Left cardiac atrium (tissue), 4 donors: ENCODE results near the gene PCDH9. TPM values are rescaled to one million over a fixed set of nuclear protein-coding genes. Genes with fewer than 3 reads are reported as not detected.
"Not testable (repeated sequence)": the region's sequence is repeated elsewhere in the genome, so short reads cannot be mapped to it uniquely, and the experiment has no call there.

Source experiments
- ATAC-seq, 2 donors: fragments of 200-7000 bp; cut with Tn5 transposase; one replicate each; pipeline ENCODE4 v1.9.1; 2020; ENCODE audit warnings: mild to moderate bottlenecking in 2 of 2, moderate library complexity in 2 of 2
- DNase-seq: peaks from one replicate; pipeline ENCODE4 v3.0.0-alpha.2; 2020
- intact Hi-C, 2 donors: fragments of 100-400 bp; cut with DNase I; formaldehyde crosslinking; loops; one replicate each; pipeline versions ENCODE4 v1.14.1 to v1.15.1; 2022 to 2023
- total RNA-seq, 2 donors: library from RNA; stranded (reverse); fragmentation: NEBNext Ultra II Directional; extraction: Animal tissue kit (Norgen Biotek cat#: 25700); gene quantifications; one replicate each; pipeline ENCODE4 v1.2.1, GENCODE V29; 2021
- donor health status: DM: no; HTN: yes; CAD: no.
- donor health status: DM: no; HTN: yes; CAD: no; lungs with severe emphysema.
- donor health status: DM: yes; HTN: yes; CAD: no.
- donor health status: Dilated cardiomyopathy.

PCDH9 gene
- total RNA-seq, 2 donors from 2014 or later: 17.9 to 19.0 TPM

DNA sequence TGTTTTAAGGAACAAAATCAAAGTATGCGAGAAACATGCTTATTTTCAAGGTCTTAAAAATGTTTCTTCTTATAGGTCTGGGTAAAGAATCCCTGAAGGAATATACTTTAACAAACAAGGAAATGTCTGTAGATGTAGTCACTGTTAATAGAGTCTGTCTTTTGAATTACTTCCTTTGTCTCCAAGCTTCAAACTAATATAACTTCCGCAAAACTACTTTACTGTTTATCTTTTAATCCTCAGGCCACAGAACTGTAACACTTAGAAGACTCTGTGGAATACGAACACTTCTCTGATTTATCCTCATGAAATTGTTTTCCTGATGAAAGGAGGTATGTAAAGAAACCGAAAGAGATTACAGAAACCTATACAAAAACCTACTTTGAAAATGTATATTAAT, 316.0 kb downstream of the PCDH9 start:
- DNase-seq: no peak
- ATAC-seq: no peak
- intact Hi-C loops: no loop called here

DNA sequence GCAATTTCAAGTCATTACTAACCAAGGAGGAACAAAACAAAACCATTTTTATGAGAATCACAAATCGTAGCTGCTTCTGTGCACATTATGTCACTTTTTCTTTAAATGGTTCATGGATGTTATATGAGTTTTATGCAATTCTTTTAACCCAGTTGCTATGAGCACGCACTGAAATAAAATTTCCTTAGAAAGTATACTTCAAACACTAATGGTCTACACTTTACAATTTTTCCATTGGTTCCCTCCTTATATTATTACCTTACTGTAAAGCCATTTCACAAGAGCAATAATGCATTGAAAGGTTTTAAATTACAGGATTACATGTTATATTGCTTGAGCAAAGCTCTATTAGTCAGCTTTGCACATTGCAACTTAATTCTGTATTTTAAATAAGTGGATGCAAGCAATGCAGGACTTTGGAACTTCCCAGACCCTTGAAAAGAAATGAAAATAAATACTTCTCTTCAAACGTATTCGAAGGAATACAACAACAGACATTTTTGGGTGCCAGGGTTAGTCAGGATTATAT, 318.7 kb downstream of the PCDH9 start:
- intact Hi-C loops: no loop called here
- DNase-seq (no peak), ATAC-seq (no peak)

GRCh38 chr13:66899955-66900354, 330.2 kb downstream of the PCDH9 start:
- intact Hi-C loops: no loop called here
- no peak for DNase-seq
- no peak for ATAC-seq

- DNase-seq (no peak), ATAC-seq (no peak)
- intact Hi-C loops: no loop called here
These were observed 333.2 kb downstream of the PCDH9 start for GRCh38 chr13:66896933-66897332.

DNA sequence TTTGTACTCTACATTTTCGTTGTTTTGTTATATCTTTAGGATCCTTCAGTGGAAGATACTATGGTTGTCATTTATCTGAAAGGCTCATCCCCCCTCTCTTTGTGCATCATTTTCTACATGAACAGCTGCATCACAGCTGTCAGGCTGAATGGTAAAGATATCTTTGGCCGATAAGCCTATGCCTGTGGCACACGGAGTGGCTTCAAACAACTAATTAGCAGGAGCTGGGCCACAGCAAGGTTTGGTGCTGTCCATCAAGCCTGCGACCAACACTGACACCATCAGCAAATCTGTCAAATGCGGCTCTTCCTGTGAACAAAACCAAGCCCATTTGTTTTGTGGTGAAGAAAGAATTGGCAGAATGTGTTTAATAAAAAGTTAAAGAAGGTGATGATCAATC, 334.4 kb downstream of the PCDH9 start:
- DNase-seq (no peak), ATAC-seq (no peak)
- intact Hi-C loops: no loop called here

DNA sequence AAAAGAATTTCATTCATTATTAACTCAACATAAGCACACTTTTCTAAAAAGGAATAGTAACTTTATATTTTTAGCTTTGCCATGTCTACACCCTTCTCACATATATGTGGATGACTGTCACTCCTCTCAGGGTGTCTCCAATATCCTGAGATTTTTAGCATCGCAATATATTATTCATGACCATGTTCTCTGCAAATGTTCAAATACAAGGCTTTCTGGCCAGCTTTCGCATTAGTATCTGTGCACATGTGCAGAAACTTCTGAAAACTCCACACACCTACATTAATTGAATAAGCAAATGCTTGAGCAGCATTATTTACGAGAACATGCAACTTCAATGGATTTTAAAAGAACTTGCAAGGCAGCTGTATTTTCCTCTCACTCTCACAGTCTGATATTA, 334.8 kb downstream of the PCDH9 start:
- ATAC-seq (no peak), DNase-seq (no peak)
- intact Hi-C loops: no loop called here

DNA sequence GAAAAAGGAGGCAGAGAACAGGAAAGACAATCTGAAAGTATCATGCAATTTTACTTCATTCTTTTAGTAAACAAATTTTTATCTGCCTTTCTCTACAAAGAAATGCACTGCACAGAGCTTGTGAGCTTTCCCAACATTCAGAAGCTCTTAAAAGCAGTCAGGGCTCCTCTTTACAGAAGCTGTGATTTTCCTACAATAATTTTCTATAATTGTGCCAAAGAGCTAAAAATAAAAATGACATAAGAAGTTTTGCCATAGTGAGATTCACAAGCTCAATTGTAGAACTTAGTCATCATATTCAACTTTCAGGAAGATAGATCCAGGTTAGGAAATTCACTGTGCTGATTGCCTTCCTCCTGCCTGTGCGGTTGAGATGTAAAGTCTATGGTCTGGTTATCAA, 341.4 kb downstream of the PCDH9 start:
- DNase-seq (no peak), ATAC-seq (no peak)
- intact Hi-C loops: no loop called here

- intact Hi-C loops: no loop called here
- DNase-seq (no peak), ATAC-seq (peak; percentile 46 to 63)
These were observed 343.0 kb downstream of the PCDH9 start for GRCh38 chr13:66887088-66887487.

GRCh38 chr13:66886264-66886663, 343.9 kb downstream of the PCDH9 start:
- ATAC-seq (peak in 1 of 2 donors; percentile 41), DNase-seq (no peak)
- intact Hi-C loops: no loop called here

DNA sequence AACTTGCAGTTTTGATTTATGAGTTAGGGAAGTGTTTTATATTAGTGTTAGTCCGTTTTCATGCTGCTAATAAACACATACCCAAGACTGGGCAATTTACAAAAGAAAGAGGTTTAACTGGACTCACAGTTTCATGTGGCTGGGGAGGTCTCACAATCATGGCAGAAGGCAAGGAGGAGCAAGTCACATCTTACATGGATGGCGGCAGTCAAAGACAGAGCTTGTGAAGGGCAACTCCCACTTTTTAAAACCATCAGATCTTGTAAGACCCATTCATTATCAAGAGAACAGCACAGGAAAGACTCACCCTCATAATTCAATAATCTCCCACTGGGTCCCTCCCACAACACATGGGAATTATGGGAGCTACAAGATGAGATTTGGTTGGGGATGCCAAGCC, 349.0 kb downstream of the PCDH9 start:
- DNase-seq, intact Hi-C loops, ATAC-seq: not testable (repeated sequence)

DNA sequence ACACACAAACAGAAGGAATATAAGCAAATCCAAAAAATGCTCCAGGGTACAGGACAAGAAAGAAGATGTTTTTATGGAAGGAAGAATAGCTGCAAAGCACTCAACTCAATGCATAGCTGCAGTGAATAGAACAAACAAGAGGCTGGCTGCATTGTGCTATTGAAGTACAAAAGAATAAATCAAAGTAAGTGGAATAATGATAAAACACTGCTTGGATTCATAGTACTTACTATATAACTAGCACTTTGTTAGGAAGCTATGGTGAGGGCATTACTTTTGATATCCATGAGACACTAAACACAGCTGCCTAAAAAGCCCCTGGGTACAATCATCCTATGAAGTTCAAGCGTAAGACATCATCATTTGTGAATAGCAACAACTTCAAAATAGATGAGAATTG, 350.1 kb downstream of the PCDH9 start:
- intact Hi-C loops: no loop called here
- DNase-seq (no peak), ATAC-seq (no peak)

DNA sequence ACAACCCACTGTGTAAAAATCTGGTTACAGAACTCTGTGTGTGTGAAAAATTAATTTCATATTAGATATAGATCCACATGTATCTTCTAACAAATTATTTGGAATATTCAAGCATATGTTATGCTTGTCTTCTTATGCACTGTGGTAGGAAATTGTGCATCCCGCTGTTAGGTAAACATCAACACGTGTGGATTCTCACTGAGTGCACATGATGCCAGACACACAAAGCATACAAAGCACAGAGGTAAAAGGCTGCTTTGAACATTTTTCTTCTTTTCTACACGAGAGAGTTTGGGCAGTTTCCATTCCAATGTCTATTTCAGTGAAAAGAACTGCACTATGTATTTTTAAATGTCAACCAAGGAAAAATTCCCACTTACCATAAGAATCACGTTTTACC, 354.9 kb downstream of the PCDH9 start:
- ATAC-seq (no peak), DNase-seq (no peak)
- intact Hi-C loops: no loop called here

DNA sequence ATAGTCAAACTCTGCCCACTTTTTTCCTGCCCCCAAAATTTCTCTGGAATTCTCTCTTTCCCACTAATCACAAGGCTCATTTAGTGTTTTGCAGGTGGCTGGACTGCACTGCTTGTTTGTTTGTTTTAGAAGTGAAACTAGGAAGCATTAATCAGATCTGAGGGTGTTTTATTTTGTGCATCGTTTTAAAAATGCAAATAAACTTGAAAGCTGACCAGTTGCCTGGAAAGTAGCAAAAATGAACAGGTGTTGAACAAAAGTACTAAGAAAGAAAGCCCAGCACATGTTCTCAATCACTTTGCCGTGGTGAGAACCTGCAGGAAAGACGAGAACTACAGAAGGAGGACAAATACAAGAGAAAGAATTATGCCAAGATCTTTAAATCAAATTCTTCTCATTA, 365.5 kb downstream of the PCDH9 start:
- no peak for ATAC-seq
- intact Hi-C loops: no loop called here
- no peak for DNase-seq

DNA sequence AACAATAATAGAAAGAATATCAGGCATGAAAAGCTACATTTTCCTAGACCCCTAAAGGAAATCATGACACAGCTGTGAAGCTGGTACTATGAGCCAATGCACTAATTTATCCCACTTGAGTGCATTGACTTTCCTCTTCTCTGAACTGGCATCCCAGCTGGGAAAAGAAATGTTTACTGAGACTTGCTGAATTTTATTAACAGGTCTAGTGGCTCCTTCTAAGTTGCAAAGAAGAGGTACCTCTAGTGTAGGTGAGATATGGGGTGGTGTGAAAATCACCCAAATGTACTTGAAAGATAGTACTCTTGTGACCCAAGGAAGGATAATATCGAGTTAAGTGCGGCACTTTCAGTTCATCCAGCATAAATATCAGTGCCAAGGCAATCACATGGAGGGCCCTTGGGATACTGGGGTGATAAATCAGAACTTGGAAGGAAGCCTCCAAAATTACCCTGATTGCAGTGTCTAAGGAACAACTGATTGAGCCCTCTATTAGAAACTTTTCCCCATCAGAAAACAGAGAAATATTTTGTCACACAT, 369.2 kb downstream of the PCDH9 start:
- intact Hi-C loops: no loop called here
- DNase-seq: no peak
- ATAC-seq: peak in 1 of 2 donors; percentile 23

GRCh38 chr13:66859934-66860877, 369.9 kb downstream of the PCDH9 start:
- intact Hi-C loops: no loop called here
- ATAC-seq (peak in 1 of 2 donors; percentile 22), DNase-seq (no peak)

GRCh38 chr13:66859078-66859477, 371.1 kb downstream of the PCDH9 start:
- no peak for DNase-seq
- ATAC-seq: no peak
- intact Hi-C loops: no loop called here

GRCh38 chr13:66858163-66858562, 372.0 kb downstream of the PCDH9 start:
- ATAC-seq (no peak), DNase-seq (no peak)
- intact Hi-C loops: no loop called here

DNA sequence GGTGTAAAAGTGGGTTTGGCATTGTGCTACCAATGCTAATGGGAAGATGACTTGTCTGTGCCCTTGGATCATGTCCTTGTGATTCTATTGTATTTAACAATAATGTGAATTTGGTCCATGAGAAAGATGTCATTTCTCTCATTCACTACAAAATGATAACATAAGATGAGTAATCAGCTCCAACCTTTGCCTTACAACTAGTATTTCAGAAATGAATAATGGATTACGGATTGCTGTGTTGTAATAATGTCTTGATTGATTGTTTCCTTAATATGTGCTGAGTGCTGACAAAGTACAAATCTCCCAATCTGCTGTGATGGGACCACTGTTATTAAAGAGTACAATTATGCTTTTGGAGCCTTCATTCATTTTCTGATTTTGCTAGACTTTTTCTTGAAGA, 375.0 kb downstream of the PCDH9 start:
- intact Hi-C loops: no loop called here
- ATAC-seq: no peak
- DNase-seq: no peak

DNA sequence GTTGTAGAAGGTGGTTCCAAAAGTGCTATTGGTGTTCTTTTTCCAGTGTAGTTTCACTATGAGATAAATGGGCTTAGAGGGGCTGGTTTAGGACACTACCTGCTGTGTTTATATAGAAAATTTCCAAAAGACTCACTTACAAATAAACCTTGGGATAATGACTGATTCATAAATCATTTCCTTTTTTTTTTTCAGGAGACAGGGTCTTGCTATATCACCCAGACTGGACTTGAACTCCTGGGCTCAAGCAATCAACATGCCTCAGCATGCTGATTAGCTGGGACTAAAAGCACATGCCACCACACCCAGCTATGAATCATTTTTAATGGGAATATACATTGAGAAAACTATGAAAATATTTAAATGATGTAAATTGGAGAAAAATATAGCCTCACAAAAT, 376.6 kb downstream of the PCDH9 start:
- no peak for DNase-seq
- ATAC-seq: no peak
- intact Hi-C loops: no loop called here

DNA sequence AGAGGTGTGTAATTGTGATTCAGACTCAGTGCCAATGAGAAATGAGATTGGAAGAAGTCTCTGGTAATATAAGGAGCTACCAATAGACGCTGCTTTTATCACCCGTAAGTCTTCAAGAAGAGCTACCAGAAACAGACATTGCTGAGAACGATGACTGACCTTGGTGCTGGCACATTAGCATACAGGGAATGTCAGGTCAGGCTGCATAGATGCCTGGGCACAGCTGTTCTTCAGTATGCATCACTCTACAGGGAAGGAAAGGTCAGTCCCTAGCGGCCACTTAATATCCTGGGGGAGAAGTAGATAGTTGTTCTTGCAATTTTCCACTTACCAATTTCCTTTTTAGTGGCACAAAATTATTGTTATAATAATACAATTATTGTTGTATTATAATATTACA, 380.4 kb downstream of the PCDH9 start:
- no peak for DNase-seq
- intact Hi-C loops: no loop called here
- no peak for ATAC-seq

DNA sequence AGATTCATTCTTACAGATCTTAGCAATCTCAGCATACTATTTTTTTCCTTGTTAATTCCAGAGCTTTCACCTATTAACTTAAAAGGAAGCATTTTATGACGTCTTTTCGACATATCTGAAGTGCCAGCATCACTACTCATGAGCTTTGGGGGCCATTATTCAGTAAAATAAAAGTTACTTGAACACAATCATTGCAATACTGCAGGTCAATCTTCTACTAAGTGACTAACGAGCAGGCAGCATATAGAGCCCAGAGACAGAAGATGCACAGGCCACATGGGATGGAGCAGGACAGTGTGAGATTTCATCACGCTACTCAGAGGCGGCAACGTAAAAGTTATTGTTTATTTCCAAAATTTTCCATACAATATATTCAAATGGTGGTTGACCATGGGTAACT, 382.6 kb downstream of the PCDH9 start:
- DNase-seq: no peak
- intact Hi-C loops: no loop called here
- ATAC-seq: no peak
